Regular cardiac myocyte (primary cell): ENCODE measurements around the gene VEZF1. TPM values are rescaled to one million over a fixed set of nuclear protein-coding genes. Genes with fewer than 3 reads are reported as not detected.

Experiments
- total RNA-seq: library from RNA; depleted of rRNA; stranded (reverse); fragments of >200 nt; gene quantifications from 2 replicates; pipeline ENCODE4 v1.2.3, GENCODE V29; 2014

The VEZF1 gene
- total RNA-seq: 18.8 and 23.4 TPM in 2 replicates

GRCh38 chr17:57987581-57988300, at the start of gene VEZF1:
TSS of gene VEZF1 (minus strand) at chr17:57988254. CDS start at chr17:57988111, 143 bp downstream.

DNA sequence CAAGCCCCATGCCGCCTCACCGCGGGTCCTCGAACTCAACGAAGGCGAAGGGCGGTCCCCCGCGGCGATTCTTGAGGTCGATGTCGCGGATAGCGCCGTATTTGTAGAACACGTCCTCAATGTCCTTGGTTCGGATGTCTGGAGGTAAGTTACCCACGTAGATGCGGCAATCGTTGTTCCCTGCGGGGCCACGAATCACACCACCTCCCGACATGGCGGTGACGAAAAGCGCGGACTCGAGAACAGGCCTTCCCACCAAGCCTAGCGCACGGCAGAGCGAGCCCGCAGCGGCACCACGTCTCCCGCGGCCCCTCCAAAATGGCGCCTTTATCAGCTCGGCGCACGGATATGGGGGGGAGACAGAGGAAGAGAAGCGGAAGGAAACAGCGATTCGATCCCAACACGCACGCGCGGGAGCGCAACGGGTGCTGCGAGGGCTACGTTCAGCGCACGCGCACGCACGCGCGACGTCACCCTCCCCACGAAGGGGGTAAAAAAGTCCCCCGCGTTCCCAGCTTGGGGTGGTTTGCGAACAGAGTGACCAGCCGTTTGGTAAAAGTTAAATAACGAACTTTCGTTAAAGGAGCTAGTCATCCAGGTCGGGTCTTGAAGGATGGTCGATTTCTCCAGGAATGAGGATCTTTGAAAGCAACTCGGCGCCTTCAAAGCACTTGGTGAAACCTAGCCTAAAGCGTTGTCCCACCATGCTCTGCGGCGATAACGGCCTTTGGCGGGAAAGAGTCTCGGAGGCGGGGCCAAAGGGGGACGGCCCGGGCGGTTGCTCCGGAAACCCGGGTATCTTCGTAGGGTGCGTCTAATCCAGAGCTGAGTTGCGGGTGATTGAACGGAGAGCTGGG, 19.1 kb upstream of the VEZF1 start, which contains the start of gene SRSF1:
TSS of gene SRSF1 (minus strand) at position 323 of the 857 bp plus-strand sequence. CDS start at position 214, 109 bp downstream.

DNA sequence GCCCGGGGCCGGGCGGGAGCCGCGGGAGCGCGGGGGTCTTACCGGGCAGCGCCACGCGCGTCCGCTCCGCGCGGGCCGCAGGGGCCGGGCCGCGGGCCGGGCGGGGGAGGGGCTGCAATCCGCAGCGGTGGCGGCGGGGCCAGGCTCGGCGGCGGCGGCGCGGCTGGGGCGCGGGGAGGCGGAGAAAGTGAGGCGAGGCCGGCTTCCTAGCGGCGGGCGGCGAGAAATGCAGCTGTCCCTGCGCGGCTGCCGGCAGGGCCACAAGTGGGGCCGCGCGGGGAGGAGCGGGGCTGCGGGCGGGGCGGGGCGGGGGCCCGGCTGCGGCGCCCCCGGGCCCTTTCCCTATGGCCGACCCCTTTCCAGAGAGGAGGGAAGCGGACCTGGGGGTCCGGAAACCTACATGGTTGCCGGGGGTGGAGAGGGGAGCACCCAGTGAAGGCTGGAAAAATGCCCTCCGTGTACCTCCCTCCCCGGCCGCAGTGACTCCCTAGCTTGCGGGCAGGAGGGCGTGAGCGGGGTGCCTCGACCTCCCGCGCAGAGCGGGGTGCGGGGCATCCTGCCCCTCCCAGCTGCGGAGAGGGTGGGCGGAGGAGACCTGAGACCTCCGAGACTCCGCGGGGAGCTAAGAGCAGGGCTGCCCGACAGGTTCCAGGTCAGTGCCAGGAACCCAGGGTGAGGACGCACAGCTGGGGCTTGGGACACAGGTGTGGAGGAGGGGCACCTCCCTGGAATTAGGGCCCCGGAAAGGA, 32.7 kb downstream of the VEZF1 start, which contains the start of gene CUEDC1:
TSS of gene CUEDC1 (minus strand) at position 230 of the 749 bp plus-strand sequence. CDS start 69,848 bp downstream, outside the sequence.

Other genes starting within 250 kb of the VEZF1 start
- not detected in 2 replicates for gene CCDC182, start 243.0 kb downstream of the VEZF1 start, total RNA-seq
- 28.2 and 38.5 TPM in 2 replicates for gene MRPS23, start 138.2 kb downstream of the VEZF1 start, total RNA-seq
- 7.7 and 7.9 TPM in 2 replicates for gene CUEDC1, start 32.8 kb downstream of the VEZF1 start, total RNA-seq
- 239 and 672 TPM in 2 replicates for gene SRSF1, start 19.0 kb upstream of the VEZF1 start, total RNA-seq
- gene DYNLL2, start 95.2 kb upstream of the VEZF1 start, total RNA-seq: 16.9 and 30.5 TPM in 2 replicates
- not detected in 2 replicates for gene OR4D1, start 160.1 kb upstream of the VEZF1 start, total RNA-seq
- gene OR4D2, start 178.7 kb upstream of the VEZF1 start, total RNA-seq: not detected in 2 replicates
- gene EPX, start 204.5 kb upstream of the VEZF1 start, total RNA-seq: not detected in 2 replicates
- gene MKS1, start 231.0 kb upstream of the VEZF1 start, total RNA-seq: 10.4 and 13.8 TPM in 2 replicates